ENCODE data around the gene IGF1R. TPM values are rescaled to one million over a fixed set of nuclear protein-coding genes. Genes with fewer than 3 reads are reported as not detected.

The IGF1R gene
- total RNA-seq, 1 experiment from 2014 or later: 87.9 TPM

GRCh38 chr15:98894312-98894711 is 246.0 kb downstream of the IGF1R start:
- in situ Hi-C loops (cut with HindIII; ENCODE audit: low pct_unique_long_range_greater_than_20kb, low sequenced_read_pairs): no loop called here

GRCh38 chr15:98896002-98896721 is 247.8 kb downstream of the IGF1R start:
- DNase-seq (ENCODE audit: low read depth): no peak
- in situ Hi-C loops (cut with HindIII; ENCODE audit: low pct_unique_long_range_greater_than_20kb, low sequenced_read_pairs): no loop called here

More at GRCh38 chr15:98894312-98894711, 246.0 kb downstream of the IGF1R start:
- no peak for DNase-seq (ENCODE audit: low read depth)

GRCh38 chr15:98896802-98897732 is 248.7 kb downstream of the IGF1R start:
- DNase-seq (ENCODE audit: low read depth): peak; percentile 100
- in situ Hi-C loops (cut with HindIII; ENCODE audit: low pct_unique_long_range_greater_than_20kb, low sequenced_read_pairs): no loop called here

DNA sequence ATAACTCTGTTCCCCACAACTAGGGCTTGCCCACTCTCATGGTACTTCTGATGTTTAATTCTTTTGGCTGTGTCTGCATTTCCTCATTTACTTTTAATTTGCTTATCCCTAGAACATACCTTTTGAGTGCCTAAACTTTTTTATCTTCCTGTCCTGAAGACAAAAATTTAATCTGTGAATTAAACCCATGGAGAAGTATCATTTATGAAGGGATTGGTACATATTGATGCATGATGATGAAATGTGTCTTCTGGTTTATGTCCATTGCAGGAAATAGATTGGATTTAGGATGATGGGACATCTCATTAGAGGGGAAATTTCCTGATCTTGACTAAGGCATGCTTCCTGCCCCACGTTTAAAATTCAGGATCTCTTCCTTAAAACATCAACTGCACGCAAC is 249.8 kb downstream of the IGF1R start:
- DNase-seq (ENCODE audit: low read depth): no peak
- in situ Hi-C loops (cut with HindIII; ENCODE audit: low pct_unique_long_range_greater_than_20kb, low sequenced_read_pairs): no loop called here

DNA sequence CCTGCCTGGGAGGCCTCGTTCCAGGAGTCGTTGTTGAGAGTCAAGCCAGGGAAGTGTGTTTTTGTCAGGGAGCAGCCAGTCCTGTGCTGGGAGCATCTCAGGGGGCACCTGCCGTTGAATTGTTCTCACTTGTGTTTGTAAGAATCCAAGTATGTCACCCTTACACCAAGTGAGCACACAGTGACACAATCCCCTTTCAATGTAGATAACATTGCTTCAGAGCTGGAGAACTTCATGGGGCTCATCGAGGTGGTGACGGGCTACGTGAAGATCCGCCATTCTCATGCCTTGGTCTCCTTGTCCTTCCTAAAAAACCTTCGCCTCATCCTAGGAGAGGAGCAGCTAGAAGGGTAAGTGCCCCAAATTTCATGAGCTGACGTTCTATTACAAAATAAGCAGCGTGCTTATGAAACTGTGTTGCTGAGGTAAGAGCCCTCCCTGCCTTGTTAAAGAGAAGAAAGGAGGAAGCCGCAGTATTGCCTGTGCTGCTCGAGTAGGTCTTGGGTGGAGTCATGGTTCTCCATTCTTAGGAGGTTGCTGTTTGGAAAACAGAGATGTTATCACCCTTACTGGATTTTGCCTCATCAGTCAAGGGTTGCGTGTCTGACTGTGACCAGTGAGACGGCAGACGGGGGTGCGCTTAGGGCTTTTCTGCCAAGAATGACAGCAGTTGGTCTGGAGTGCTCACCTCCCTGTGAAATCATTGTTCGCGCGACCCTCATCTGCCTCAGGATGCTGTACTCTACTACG is 251.1 kb downstream of the IGF1R start:
- DNase-seq (ENCODE audit: low read depth): no peak
- in situ Hi-C loops (cut with HindIII; ENCODE audit: low pct_unique_long_range_greater_than_20kb, low sequenced_read_pairs): no loop called here

- no peak for DNase-seq (ENCODE audit: low read depth)
- in situ Hi-C loops (cut with HindIII; ENCODE audit: low pct_unique_long_range_greater_than_20kb, low sequenced_read_pairs): no loop called here
Measured at GRCh38 chr15:98900356-98900755, 252.0 kb downstream of the IGF1R start.

DNA sequence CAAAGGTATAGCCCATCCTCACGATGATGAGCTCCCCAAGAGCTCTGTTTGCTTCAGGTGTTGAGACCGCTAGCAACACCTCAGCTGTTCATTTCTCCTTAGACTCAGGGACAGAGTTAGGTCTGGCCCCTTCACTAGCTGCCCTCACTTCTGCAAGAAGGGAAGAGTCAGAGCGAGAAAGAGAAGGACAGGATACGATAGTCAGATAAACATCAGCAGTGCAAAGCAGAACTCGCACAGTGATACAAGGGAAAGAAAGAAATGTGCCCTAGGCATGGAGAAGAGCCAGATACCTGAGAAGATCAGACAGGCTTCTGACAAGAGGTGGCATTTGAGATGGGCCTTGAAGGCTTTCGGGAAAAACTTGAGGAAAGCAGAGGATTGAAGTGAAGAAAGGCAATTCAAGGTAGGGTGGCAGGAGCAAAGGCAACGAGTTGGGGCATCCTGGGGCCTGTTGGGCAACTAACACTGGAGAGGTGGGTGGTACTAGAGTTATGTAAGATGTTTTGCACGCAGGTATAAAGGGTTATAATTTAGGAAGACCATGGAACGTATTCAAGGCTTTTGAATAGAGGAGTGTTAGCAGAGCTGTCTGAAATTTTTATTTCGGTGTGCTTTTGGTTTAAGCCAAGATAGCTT is 253.2 kb downstream of the IGF1R start:
- in situ Hi-C loops (cut with HindIII; ENCODE audit: low pct_unique_long_range_greater_than_20kb, low sequenced_read_pairs): no loop called here
- DNase-seq (ENCODE audit: low read depth): no peak

GRCh38 chr15:98902931-98903330 is 254.6 kb downstream of the IGF1R start:
- DNase-seq (ENCODE audit: low read depth): no peak
- in situ Hi-C loops (cut with HindIII; ENCODE audit: low pct_unique_long_range_greater_than_20kb, low sequenced_read_pairs): no loop called here

GRCh38 chr15:98903377-98904018 is 255.2 kb downstream of the IGF1R start:
- DNase-seq (ENCODE audit: low read depth): peak; percentile 76

GRCh38 chr15:98904544-98904943 is 256.2 kb downstream of the IGF1R start:
- DNase-seq (ENCODE audit: low read depth): peak; percentile 57
- in situ Hi-C loops (cut with HindIII; ENCODE audit: low pct_unique_long_range_greater_than_20kb, low sequenced_read_pairs): no loop called here

More at GRCh38 chr15:98903377-98904018, 255.2 kb downstream of the IGF1R start:
- in situ Hi-C loops (cut with HindIII; ENCODE audit: low pct_unique_long_range_greater_than_20kb, low sequenced_read_pairs): no loop called here

GRCh38 chr15:98905963-98906711 is 257.8 kb downstream of the IGF1R start:
- no peak for DNase-seq (ENCODE audit: low read depth)

GRCh38 chr15:98906712-98907083 is 258.4 kb downstream of the IGF1R start:
- in situ Hi-C loops (cut with HindIII; ENCODE audit: low pct_unique_long_range_greater_than_20kb, low sequenced_read_pairs): no loop called here
- no peak for DNase-seq (ENCODE audit: low read depth)

More at GRCh38 chr15:98905963-98906711, 257.8 kb downstream of the IGF1R start:
- in situ Hi-C loops (cut with HindIII; ENCODE audit: low pct_unique_long_range_greater_than_20kb, low sequenced_read_pairs): no loop called here

DNA sequence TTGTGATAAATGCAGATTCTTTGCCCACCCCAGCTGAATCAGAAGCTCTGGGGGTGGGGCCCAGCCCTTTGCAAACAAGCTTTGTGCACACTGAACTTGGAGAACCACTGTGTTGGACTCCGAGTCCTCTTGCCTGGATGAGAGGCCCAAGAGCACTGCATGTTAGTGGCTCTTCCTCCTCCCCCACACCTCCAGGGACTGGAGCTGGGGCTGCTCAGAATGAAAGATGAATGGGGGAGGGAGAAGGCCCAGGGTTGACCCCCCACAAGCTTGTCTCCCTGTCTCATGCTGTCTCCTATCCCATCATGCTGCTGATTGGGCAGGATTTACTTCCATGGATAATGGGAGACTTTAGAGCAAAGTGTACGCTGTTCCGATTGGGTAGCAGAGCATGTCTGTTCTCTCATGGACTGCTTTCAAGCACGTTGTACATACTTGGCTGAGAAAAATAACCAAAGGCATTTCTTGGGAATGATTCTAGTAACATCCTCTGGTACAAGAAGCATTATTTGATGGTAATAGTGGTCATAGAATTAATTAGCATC is 259.7 kb downstream of the IGF1R start:
- in situ Hi-C loops (cut with HindIII; ENCODE audit: low pct_unique_long_range_greater_than_20kb, low sequenced_read_pairs): no loop called here

GRCh38 chr15:98909968-98910885 is 261.9 kb downstream of the IGF1R start:
- in situ Hi-C loops (cut with HindIII; ENCODE audit: low pct_unique_long_range_greater_than_20kb, low sequenced_read_pairs): no loop called here

More for the DNA sequence above, 259.7 kb downstream of the IGF1R start:
- peak; percentile 82 for DNase-seq (ENCODE audit: low read depth)

DNA sequence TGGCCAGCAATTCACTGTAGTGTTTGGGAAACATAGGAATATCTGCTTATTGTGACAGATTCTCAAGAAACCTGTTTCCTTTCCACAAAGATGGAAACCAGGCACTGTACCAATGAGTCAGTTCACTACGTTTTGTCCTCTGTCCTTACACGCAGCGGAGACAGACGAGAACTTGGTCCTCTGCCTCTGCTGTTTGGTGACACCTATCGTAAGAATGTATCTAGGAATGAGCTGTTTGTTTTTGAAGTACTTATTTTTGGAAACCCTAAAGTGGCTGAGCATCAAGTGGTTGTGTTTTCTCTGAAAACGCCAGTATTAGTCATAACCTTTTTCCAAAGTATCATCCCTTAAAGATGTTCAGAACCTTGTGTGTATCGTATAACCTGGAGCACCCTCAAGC is 266.3 kb downstream of the IGF1R start:
- in situ Hi-C loops (cut with HindIII; ENCODE audit: low pct_unique_long_range_greater_than_20kb, low sequenced_read_pairs): no loop called here
- DNase-seq (ENCODE audit: low read depth): peak; percentile 61

More at GRCh38 chr15:98909968-98910885, 261.9 kb downstream of the IGF1R start:
- DNase-seq (ENCODE audit: low read depth): no peak

- in situ Hi-C loops (cut with HindIII; ENCODE audit: low pct_unique_long_range_greater_than_20kb, low sequenced_read_pairs): no loop called here
- no peak for DNase-seq (ENCODE audit: low read depth)
Measured at GRCh38 chr15:98916826-98917225, 268.5 kb downstream of the IGF1R start.

Data from Caki2 (cell line).